Brain pericyte (primary cell): ENCODE results near the gene ATP10B.

ENCODE experiments used
- DNase-seq: peaks from one replicate; pipeline ENCODE4 v3.0.0-alpha.2; 2012; ENCODE audit warnings: low read depth, low spot score

ATP10B gene

GRCh38 chr5:160638161-160638742 is 213.8 kb downstream of the ATP10B start:
- no peak for DNase-seq

GRCh38 chr5:160637357-160638090 is 214.5 kb downstream of the ATP10B start:
- DNase-seq = no peak

DNA sequence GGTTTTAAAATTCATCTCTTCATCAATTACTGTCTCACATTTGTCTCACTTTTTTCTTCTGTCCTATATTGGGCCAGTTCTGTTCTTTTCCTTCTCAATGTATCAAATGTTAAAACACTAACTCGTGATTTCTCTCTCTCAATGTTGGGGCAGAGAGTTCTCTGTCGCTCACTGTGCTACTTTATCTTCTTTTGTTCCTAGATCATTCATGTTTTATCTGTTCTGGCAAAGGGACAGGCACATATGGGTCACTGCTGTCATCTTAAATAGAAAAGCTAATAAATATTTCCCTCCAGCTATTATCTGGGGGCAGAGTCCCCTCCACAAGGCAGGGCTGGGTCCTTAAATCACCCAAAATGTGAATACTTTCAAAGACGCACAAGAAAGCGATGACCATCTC is 216.3 kb downstream of the ATP10B start:
- DNase-seq = no peak

DNA sequence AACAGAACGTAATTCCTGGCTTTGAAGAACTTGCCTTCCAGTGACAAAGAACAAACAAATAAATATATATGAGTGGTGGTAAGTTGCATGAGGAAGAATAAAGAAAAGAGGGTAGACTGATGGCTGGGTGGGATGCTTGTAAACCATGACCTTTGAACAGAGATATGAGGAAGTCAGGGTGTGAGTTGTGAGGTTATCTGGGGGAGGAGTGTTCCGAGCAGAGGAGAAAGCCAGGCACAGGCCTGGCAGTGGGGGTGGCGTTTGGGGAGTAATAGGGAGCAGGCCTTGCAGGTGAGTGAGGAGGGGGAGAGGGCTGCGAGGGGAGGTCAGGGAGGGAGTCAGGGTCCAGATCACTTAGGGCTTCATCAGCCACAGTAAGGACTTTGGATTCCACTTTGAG is 217.0 kb downstream of the ATP10B start:
- no peak for DNase-seq

- DNase-seq = no peak
These were observed 223.0 kb downstream of the ATP10B start for GRCh38 chr5:160629003-160629402.

- no peak for DNase-seq
These were observed 223.4 kb downstream of the ATP10B start for GRCh38 chr5:160628619-160628968.

- no peak for DNase-seq
These were observed 223.9 kb downstream of the ATP10B start for GRCh38 chr5:160627921-160628618.

- no peak for DNase-seq
These were observed 225.7 kb downstream of the ATP10B start for GRCh38 chr5:160626322-160626721.

- no peak for DNase-seq
These were observed 230.5 kb downstream of the ATP10B start for GRCh38 chr5:160621526-160621925.

DNA sequence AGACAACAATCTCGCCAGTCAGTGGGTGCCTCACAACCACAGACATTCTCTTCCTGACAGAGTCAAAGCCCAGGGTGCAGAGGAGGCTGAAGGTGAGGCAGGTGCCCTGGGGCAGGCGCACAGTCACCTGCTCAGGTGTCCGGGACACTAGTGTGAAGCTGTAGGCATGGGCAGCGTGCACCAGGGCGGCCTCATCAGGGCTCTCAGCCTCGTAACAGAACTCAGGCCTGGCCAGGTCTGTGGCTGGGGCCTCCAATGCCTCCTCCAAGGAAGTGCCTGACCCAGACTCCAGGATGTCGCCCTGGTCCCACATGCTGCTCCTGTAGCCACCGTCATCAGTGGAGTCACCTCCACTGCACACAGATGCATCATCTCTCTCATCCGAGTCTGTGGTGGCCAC is 231.6 kb downstream of the ATP10B start:
- no peak for DNase-seq

GRCh38 chr5:160619381-160619780 is 232.6 kb downstream of the ATP10B start:
- DNase-seq = no peak

GRCh38 chr5:160618286-160618685 is 233.7 kb downstream of the ATP10B start:
- no peak for DNase-seq

DNA sequence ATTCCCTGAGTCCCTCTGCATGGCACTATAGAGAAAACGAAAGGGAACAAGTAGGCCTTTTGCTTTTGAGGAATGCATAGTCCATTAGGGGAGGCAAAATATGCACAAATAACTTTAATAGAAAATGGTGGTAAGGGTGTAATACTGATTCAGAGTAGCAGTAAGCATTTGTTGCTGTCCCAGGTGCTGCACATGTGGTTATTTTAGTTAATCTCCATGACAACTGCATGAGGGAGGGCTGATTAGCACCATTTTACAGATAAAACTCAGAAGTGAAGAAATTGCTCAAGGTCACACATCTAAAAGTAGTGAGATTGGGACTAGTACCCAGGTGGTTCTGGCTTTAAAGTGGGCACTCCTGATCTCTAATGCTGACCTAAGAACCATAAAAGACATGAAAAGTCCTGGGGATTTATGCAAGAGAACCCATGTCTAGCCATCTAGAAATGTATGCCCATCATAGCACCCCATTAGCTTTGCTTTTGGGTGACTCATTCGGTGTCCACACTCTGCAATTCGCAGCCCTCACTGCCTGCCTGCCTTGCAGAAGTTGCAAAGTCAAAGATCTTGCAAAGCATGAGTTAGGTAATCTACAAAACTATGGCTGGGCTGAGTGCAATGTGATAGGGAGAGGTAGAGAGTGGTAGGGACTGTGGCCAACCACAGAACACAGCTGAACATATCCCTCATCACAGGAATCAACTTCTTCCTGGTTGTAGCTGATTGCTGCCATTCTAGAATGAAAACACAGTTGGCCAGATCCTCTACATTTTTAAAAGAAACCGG is 235.1 kb downstream of the ATP10B start:
- DNase-seq = no peak

GRCh38 chr5:160614136-160614535 is 237.9 kb downstream of the ATP10B start:
- DNase-seq = no peak

DNA sequence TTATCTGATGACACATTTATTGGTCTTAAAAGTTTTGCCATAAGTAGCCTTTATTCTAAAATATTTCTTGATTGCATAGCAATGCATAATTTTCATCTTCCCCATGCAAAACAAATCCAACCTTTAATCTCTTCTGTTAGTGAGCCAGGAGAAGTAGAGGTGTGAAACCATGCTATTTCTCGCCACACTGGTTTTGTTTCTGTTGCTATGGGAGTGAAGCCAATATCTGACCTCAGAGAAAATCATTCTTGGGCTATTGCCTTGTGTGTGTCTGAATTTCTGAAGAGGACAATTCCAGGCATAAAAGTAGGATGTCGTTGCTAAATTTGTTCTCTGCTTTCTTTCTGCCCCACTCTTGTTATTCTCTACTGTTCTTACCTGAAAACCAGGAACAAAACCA is 246.7 kb downstream of the ATP10B start:
- DNase-seq = no peak

GRCh38 chr5:160604484-160604883 is 247.5 kb downstream of the ATP10B start:
- no peak for DNase-seq

DNA sequence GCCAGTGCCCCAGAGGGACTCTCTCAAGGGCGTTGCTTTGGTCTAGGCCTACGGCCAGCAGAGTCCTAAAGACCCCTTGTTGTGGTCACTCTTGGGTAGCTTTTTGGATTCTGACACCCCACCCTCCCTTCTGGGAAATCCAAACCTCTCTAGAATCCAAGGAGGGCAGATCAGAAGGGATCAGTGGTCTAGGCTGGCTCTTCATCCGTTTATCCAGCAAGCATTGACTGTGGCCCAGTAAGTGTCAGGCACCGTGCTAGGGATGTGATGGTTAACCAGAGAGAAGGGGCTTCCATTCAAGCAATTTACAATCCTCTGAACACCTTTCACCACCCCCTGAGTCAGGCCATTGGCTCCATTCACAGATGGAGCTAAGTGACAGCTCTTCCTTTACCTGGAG is 249.3 kb downstream of the ATP10B start:
- no peak for DNase-seq

- DNase-seq = no peak
These were observed 251.0 kb downstream of the ATP10B start for GRCh38 chr5:160601046-160601445.

DNA sequence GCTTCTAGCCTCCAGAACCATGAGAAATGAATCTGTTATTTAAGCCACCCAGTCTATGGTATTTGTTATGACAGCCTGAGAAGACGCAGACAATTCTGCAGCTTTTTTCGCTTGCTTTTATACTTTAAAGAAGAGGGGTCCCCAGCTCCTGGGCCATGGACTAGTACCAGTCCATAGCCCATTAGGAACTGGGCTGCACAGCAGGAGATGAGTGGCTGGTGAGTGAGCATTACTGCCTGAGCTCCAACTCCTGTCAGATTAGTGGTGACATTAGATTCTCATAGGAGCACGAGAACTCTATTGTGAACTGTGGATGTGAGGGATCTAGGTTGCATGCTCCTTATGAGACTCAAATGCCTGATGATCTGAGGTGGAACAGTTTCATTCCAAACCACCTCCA is 278.7 kb downstream of the ATP10B start:
- DNase-seq = no peak

GRCh38 chr5:160567031-160567705 is 284.8 kb downstream of the ATP10B start:
- DNase-seq = no peak

DNA sequence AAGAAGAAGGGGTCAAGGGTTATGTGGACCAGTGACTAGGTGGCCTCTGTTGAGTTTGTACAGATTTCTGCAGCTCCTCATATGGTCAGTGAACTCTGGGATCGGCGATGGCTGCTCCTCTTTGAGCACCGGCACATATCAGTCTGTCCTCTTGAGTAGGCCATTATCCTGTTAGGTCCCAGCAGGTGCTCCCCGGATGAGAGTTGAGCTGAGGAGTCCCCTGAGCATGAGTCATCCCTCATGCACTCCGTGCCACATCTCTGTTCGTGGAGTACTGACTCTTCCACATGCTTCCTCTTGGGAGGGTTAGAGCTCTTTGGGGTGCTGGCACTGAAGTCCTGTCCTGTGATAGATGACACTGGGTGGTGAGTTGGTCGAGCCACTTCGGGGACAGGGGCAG is 286.6 kb downstream of the ATP10B start:
- no peak for DNase-seq

DNA sequence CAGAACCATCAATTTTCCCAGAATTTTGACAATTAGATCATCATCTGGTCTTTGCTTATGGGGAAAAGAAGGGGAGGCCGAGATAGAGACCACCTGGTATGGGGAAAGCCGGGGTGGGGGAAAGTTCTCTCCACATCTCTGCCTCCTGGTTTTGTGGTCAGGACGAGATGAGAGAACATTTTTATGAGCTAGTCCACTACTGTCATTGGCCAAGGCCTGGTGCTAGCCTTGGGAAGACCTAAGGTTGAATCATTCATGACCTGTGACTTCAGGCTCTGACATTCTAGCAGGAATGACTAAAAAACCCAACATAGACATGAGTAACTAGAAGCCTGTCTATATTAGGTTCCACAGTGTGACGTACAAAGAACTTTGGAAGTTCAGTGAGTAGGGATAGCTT is 295.2 kb downstream of the ATP10B start:
- DNase-seq = no peak
